B cell (primary cell): ENCODE data around the gene IGFALS. TPM values are rescaled to one million over a fixed set of nuclear protein-coding genes. Genes with fewer than 3 reads are reported as not detected.

Experiments
- ATAC-seq: fragments of 200-7000 bp; cut with Tn5 transposase; one replicate; pipeline ENCODE4 v1.10.0; 2021; ENCODE audit warnings: low read depth, mild to moderate bottlenecking, moderate number of reproducible peaks, moderate library complexity
- CTCF ChIA-PET: fragments of 350-600 bp; sonication (Branson Sonifier 250); formaldehyde crosslinking; loops from one replicate; lab custom pipeline; 2021; ENCODE audit warnings: antibody characterized with exemption, inconsistent platforms; lab: Charles Lee
- POLR2A ChIA-PET: fragments of 350-600 bp; sonication (Branson Sonifier 250); formaldehyde crosslinking; loops from one replicate; lab custom pipeline; 2021; ENCODE audit warnings: antibody characterized with exemption; lab: Charles Lee
- DNase-seq: peaks from one replicate; pipeline ENCODE4 v3.0.0; 2013
- H2AFZ ChIP-seq: 2 replicates; pipeline ENCODE4 v1.6.1; 2012; ENCODE audit warnings: mild to moderate bottlenecking, low read depth, low read length; ENCODE audit not compliant: insufficient read depth, poor library complexity, severe bottlenecking
- H3K27ac ChIP-seq, 2 donors: 1 replicate in 1 of 2; 2 replicates in 1 of 2; pipeline ENCODE4 v1.5.1; 2012 to 2013; ENCODE audit warnings: low read length in 2 of 2, mild to moderate bottlenecking in 2 of 2, moderate library complexity in 1 of 2
- H3K27me3 ChIP-seq, 4 experiments: fragments of 200-600 bp in 1 of 4; sonication (generic) in 1 of 4; replicated peaks in 1 of 4; 1 replicate in 2 of 4; 2 replicates in 2 of 4; pipeline versions ENCODE4 v1.6.1 to v1.7.0; 2013 to 2016; ENCODE audit warnings: low read length in 3 of 4, mild to moderate bottlenecking in 2 of 4, mixed read lengths in 1 of 4, moderate library complexity in 1 of 4; ENCODE audit not compliant: insufficient read depth in 4 of 4, control insufficient read depth in 3 of 4; ENCODE audit errors: control extremely low read depth in 1 of 4
- H3K36me3 ChIP-seq, 2 experiments: replicated peaks in 1 of 2; 1 replicate in 1 of 2; 2 replicates in 1 of 2; pipeline versions ENCODE4 v1.6.1 to v1.7.1; 2013; ENCODE audit warnings: low read length in 1 of 2; ENCODE audit not compliant: insufficient read depth in 2 of 2, control insufficient read depth in 1 of 2; ENCODE audit errors: control extremely low read depth in 1 of 2, extremely low read depth in 1 of 2
- H3K4me1 ChIP-seq, 2 donors: fragments of 200-600 bp in 1 of 2; sonication (generic) in 1 of 2; 1 replicate in 1 of 2; 2 replicates in 1 of 2; pipeline versions ENCODE4 v1.5.1 to v1.6.1; 2013 to 2017; ENCODE audit warnings: low read length in 2 of 2; ENCODE audit not compliant: control insufficient read depth in 2 of 2, insufficient read depth in 2 of 2
- H3K4me2 ChIP-seq: replicated peaks from 2 replicates; pipeline ENCODE3; 2012; ENCODE audit warnings: mild to moderate bottlenecking, low read depth, low read length; ENCODE audit not compliant: poor library complexity, severe bottlenecking
- H3K4me3 ChIP-seq, 5 experiments: fragments of 200-600 bp in 1 of 5; sonication (generic) in 1 of 5; 1 replicate in 3 of 5; 2 replicates in 2 of 5; pipeline versions ENCODE4 v1.5.1 to v1.7.0; 2011 to 2016; ENCODE audit warnings: low read length in 4 of 5, mild to moderate bottlenecking in 4 of 5, low read depth in 2 of 5, control low read depth in 1 of 5, moderate library complexity in 1 of 5; ENCODE audit not compliant: insufficient read depth in 1 of 5; ENCODE audit errors: control extremely low read depth in 1 of 5, extremely low read depth in 1 of 5
- H3K79me2 ChIP-seq: fragments of 200-600 bp; sonication (generic); one replicate; pipeline ENCODE4 v1.6.0; 2016; ENCODE audit warnings: low read length; ENCODE audit not compliant: control insufficient read depth, insufficient read depth
- H3K9ac ChIP-seq: fragments of 200-600 bp; sonication (generic); 2 replicates; pipeline ENCODE4 v1.6.1; 2017; ENCODE audit warnings: mild to moderate bottlenecking, low read length, moderate library complexity
- H3K9me3 ChIP-seq, 3 donors: one replicate each; pipeline versions ENCODE4 v1.6.1 to v1.7.1; 2013; ENCODE audit warnings: low read length in 2 of 3; ENCODE audit not compliant: control insufficient read depth in 2 of 3, insufficient read depth in 1 of 3; ENCODE audit errors: control extremely low read depth in 1 of 3
- H4K20me1 ChIP-seq: 2 replicates; pipeline ENCODE4 v1.6.0; 2012; ENCODE audit warnings: mild to moderate bottlenecking, low read length; ENCODE audit not compliant: insufficient read depth, control insufficient read depth, poor library complexity, severe bottlenecking
- H3K27ac Mint-ChIP-seq: one replicate; pipeline ENCODE4 v1.8.0; 2021; ENCODE audit warnings: mixed read lengths
- H3K27me3 Mint-ChIP-seq: one replicate; pipeline ENCODE4 v1.8.0; 2021; ENCODE audit warnings: mixed read lengths
- H3K4me1 Mint-ChIP-seq: one replicate; pipeline ENCODE4 v1.8.0; 2021; ENCODE audit warnings: mixed read lengths
- H3K4me3 Mint-ChIP-seq: one replicate; pipeline ENCODE4 v1.8.0; 2021; ENCODE audit warnings: mixed read lengths
- H3K9me3 Mint-ChIP-seq: one replicate; pipeline ENCODE4 v1.8.0; 2022; ENCODE audit warnings: mixed read lengths; ENCODE audit not compliant: insufficient read depth
- CTCF ChIP-seq: fragments of 200-600 bp; IDR thresholded peaks from one replicate; pipeline ENCODE4 v1.8.0; 2022; ENCODE audit warnings: antibody characterized with exemption, mild to moderate bottlenecking
- EZH2 ChIP-seq: IDR thresholded peaks from 2 replicates; pipeline ENCODE4 v1.6.1; 2012; ENCODE audit warnings: borderline replicate concordance, low read depth, mild to moderate bottlenecking, moderate library complexity, low read length; ENCODE audit not compliant: insufficient read depth, poor library complexity, severe bottlenecking
- WGBS: methylation state at CpG from one replicate; pipeline ENCODE4 v1.1.5; 2013; ENCODE audit warnings: missing lambda C conversion rate; ENCODE audit not compliant: insufficient coverage; 5-methylcytosine and 5-hydroxymethylcytosine counted together
- intact Hi-C: fragments of 100-400 bp; cut with micrococcal nuclease; formaldehyde crosslinking; loops from one replicate; pipeline ENCODE4 v1.10.0; 2022
- polyA plus RNA-seq: library from polyadenylated mRNA; depleted of rRNA; stranded (reverse); fragments of >200 nt; gene quantifications from 2 replicates; pipeline ENCODE4 v1.2.3, GENCODE V29; 2012
- total RNA-seq, 2 donors: library from RNA; stranded (reverse); fragments of 120-200 nt in 1 of 2; gene quantifications; 1 replicate in 1 of 2; 2 replicates in 1 of 2; pipeline versions ENCODE4 v1.2.3 to v1.2.4, GENCODE V29; 2013 to 2022

IGFALS gene
- total and polyA plus RNA-seq, 2 donors (not counting 1 experiment from before 2014, with no cell fraction given) = 0.49 TPM; not detected in 1

GRCh38 chr16:1790611-1791255 is 2.8 kb downstream of the IGFALS start:
- Histone ChIP-seq H3K79me2 (peaks cover 44% of the 10 kb centered on the region), H3K9ac (no peak overlapping the region), H3K36me3 (peaks cover 0 to 30% of the 10 kb centered on the region in 2 experiments), H4K20me1 (peaks cover 33% of the 10 kb centered on the region), H3K4me3 (no peak overlapping the region), H3K4me2 (no peak overlapping the region), H2AFZ (no peak overlapping the region), H3K4me1 (no peaks in the 10 kb centered on the region), H3K27ac (no peak overlapping the region), H3K9me3 (no peaks in the 10 kb centered on the region), H3K27me3 (no peaks in the 10 kb centered on the region)
- Mint-ChIP-seq H3K4me1 (no peaks in the 10 kb centered on the region), H3K9me3 (no peaks in the 10 kb centered on the region), H3K27me3 (no peaks in the 10 kb centered on the region), H3K4me3 (no peak overlapping the region), H3K27ac (no peak overlapping the region)
- ATAC-seq (no peak), DNase-seq (no peak)
- CTCF ChIA-PET = no interaction called here
- intact Hi-C loops = no loop called here
- no peak for TF ChIP-seq EZH2
- TF ChIP-seq CTCF = no peak
- POLR2A ChIA-PET = no interaction called here
- WGBS = 97% methylated on average over 44 of the region's 44 CpGs

- TF ChIP-seq CTCF (no peak), EZH2 (no peak)
- peaks cover 49% of the 10 kb centered on the region for H3K79me2 ChIP-seq
- no peaks in the 10 kb centered on the region for H3K9me3 ChIP-seq
- peaks cover 0 to 32% of the 10 kb centered on the region in 2 experiments for H3K36me3 ChIP-seq
- Mint-ChIP-seq H3K9me3 (no peaks in the 10 kb centered on the region), H3K27me3 (no peaks in the 10 kb centered on the region), H3K27ac (no peak overlapping the region), H3K4me1 (no peaks in the 10 kb centered on the region), H3K4me3 (no peak overlapping the region)
- no peaks in the 10 kb centered on the region for H3K4me1 ChIP-seq
- WGBS = 99% methylated on average over 15 of the region's 15 CpGs
- no peak overlapping the region for H2AFZ ChIP-seq
- no peak for ATAC-seq
- DNase-seq = no peak
- H3K27ac ChIP-seq = no peak overlapping the region
- ChIA-PET POLR2A (no interaction called here), CTCF (no interaction called here)
- no peaks in the 10 kb centered on the region for H3K27me3 ChIP-seq
- intact Hi-C loops = no loop called here
- no peak overlapping the region for H3K9ac ChIP-seq
- H3K4me3 ChIP-seq = no peak overlapping the region
- H3K4me2 ChIP-seq = no peak overlapping the region
- peaks cover 38% of the 10 kb centered on the region for H4K20me1 ChIP-seq
Observed at GRCh38 chr16:1790261-1790610, 3.3 kb downstream of the IGFALS start.
